ENCODE measurements around the gene PRDX2.

GRCh38 chr19:12797141-12797587 lies 4.4 kb downstream of the PRDX2 start:
- TF ChIP-seq CTCF (conservative IDR thresholded peaks at IDR 0.05; ENCODE audit: low read depth, low read length) (no peak), EZH2 (IDR thresholded peaks at IDR 0.05; ENCODE audit: low read length, unreplicated experiment) (no peak), EZH2phosphoT487 (IDR thresholded peaks at IDR 0.05; ENCODE audit: borderline replicate concordance, low read length) (no peak)

All from PC-3 (cell line).